ENCODE data around the gene GSTT4. TPM values are rescaled to one million over a fixed set of nuclear protein-coding genes. Genes with fewer than 3 reads are reported as not detected.
A peak's percentile ranks its signal among the peaks of the same experiment; 100 is the strongest.

GSTT4 gene
- total and polyA plus RNA-seq, 2 of the 13 experiments (the other 11 are each of a cell fraction or from before 2014, with no cell fraction given) = 0.59 to 0.62 TPM

GRCh38 chr22:24030186-24030702 is 25.0 kb upstream of the GSTT4 start:
- Histone ChIP-seq H3K79me2 (ENCODE audit: insufficient read depth, low read length) (peaks cover 98% of the 10 kb centered on the region), H3K9ac (ENCODE audit: insufficient read depth, low read depth, low read length) (no peak overlapping the region), H3K4me1 (ENCODE audit: insufficient read depth, low read length) (peaks cover 23% of the 10 kb centered on the region), H3K4me3 (replicated peaks in 1 of 3; ENCODE audit: insufficient read depth in 1 of 3, low read depth in 2 of 3, low read length in 3 of 3) (no peak overlapping the region), H2AFZ (ENCODE audit: low read length) (no peak overlapping the region), H3K9me3 (ENCODE audit: low read length) (no peaks in the 10 kb centered on the region), H3K4me2 (ENCODE audit: low read depth, low read length) (no peak overlapping the region), H3K36me3 (replicated peaks in 1 of 2; ENCODE audit: control insufficient read depth in 1 of 2, insufficient read depth in 2 of 2, low read length in 2 of 2) (peaks cover 1 to 16% of the 10 kb centered on the region in 2 experiments), H3K27ac (ENCODE audit: extremely low read length, insufficient read depth, low read length) (no peak overlapping the region), H4K20me1 (ENCODE audit: insufficient read depth, low read length) (0 out of 2 replicates have a peak, but pooled peaks cover 2% of the 10 kb centered on the region), H3K27me3 (ENCODE audit: control insufficient read depth in 1 of 2, insufficient read depth in 2 of 2, low read length in 2 of 2) (no peaks in the 10 kb centered on the region)
- ChIA-PET POLR2A (no interaction called here), CTCF (ENCODE audit: low intra/inter-chr PET ratio, low total read pairs) (no interaction called here)
- no peak for FAIRE-seq
- no peak for ATAC-seq
- in situ Hi-C loops (cut with HindIII; ENCODE audit: extremely low pct_ligation_motif_present, low pct_unique_long_range_greater_than_20kb) = no loop called here
- BruUV-seq (replicated peaks) = no TSS peak
- intact Hi-C loops (cut with micrococcal nuclease; ENCODE audit: unreplicated experiment) = no loop called here
- no peak for DNase-seq (ENCODE audit: low spot score)
- TF ChIP-seq ZNF629 (CRISPR knock-in tag; conservative IDR thresholded peaks at IDR 0.05) = peak; percentile 64
- TF ChIP-seq ZBTB7A (CRISPR knock-in tag; IDR thresholded peaks at IDR 0.05) = no peak

DNA sequence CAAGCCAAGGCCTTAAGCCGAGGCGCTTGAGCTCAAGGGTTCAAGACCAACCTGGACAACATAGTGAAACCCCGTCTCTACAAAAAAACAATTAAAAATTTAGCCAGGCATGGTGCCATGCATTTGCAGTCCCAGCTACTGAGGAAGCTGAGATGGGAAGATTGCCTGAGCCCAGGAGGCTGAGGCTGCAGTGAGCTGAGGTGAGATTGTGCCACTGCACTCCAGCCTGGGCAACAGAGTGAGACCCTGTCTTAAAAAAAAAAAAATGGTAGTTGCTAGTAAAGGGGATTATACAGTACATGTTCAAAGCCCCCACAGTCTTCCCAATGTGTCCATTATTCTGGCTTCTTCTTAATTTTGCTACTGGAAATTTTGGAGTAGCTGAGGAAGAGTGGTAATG is 24.1 kb upstream of the GSTT4 start:
- peaks cover 25% of the 10 kb centered on the region for H3K4me1 ChIP-seq (ENCODE audit: insufficient read depth, low read length)
- ATAC-seq = no peak
- TF ChIP-seq ELK4 (CRISPR knock-in tag; IDR thresholded peaks at IDR 0.05; ENCODE audit: borderline replicate concordance) (no peak), ZNF616 (CRISPR knock-in tag; IDR thresholded peaks at IDR 0.05; ENCODE audit: low read depth) (no peak), CBFB (CRISPR knock-in tag; IDR thresholded peaks at IDR 0.05) (no peak), JUN (CRISPR knock-in tag; IDR thresholded peaks at IDR 0.05) (no peak), ZNF747 (CRISPR knock-in tag; IDR thresholded peaks at IDR 0.05; ENCODE audit: borderline replicate concordance) (no peak), KDM4B (CRISPR knock-in tag; IDR thresholded peaks at IDR 0.05) (no peak), ZNF350 (CRISPR knock-in tag; IDR thresholded peaks at IDR 0.05; ENCODE audit: borderline replicate concordance, low read depth) (no peak), NFAT5 (CRISPR knock-in tag; IDR thresholded peaks at IDR 0.05) (no peak), ZNF282 (IDR thresholded peaks at IDR 0.05; ENCODE audit: partially characterized antibody) (no peak), ZBTB20 (CRISPR knock-in tag; IDR thresholded peaks at IDR 0.05; ENCODE audit: borderline replicate concordance, low read depth) (no peak), ZNF768 (CRISPR knock-in tag; IDR thresholded peaks at IDR 0.05) (no peak)

More for the DNA sequence above, 24.1 kb upstream of the GSTT4 start:
- in situ Hi-C loops (cut with HindIII; ENCODE audit: extremely low pct_ligation_motif_present, low pct_unique_long_range_greater_than_20kb) (no loop called here), intact Hi-C loops (cut with micrococcal nuclease; ENCODE audit: unreplicated experiment) (no loop called here)
- Histone ChIP-seq H3K79me2 (ENCODE audit: insufficient read depth, low read length) (peaks cover 98% of the 10 kb centered on the region), H2AFZ (ENCODE audit: low read length) (no peak overlapping the region), H3K4me2 (ENCODE audit: low read depth, low read length) (no peak overlapping the region), H3K27me3 (ENCODE audit: control insufficient read depth in 1 of 2, insufficient read depth in 2 of 2, low read length in 2 of 2) (no peaks in the 10 kb centered on the region), H3K9me3 (ENCODE audit: low read length) (no peaks in the 10 kb centered on the region), H3K9ac (ENCODE audit: insufficient read depth, low read depth, low read length) (no peak overlapping the region), H3K27ac (ENCODE audit: extremely low read length, insufficient read depth, low read length) (no peak overlapping the region), H3K4me3 (replicated peaks in 1 of 3; ENCODE audit: insufficient read depth in 1 of 3, low read depth in 2 of 3, low read length in 3 of 3) (no peak overlapping the region), H3K36me3 (replicated peaks in 1 of 2; ENCODE audit: control insufficient read depth in 1 of 2, insufficient read depth in 2 of 2, low read length in 2 of 2) (peaks cover 1 to 11% of the 10 kb centered on the region in 2 experiments), H4K20me1 (ENCODE audit: insufficient read depth, low read length) (0 out of 2 replicates have a peak, but pooled peaks cover 2% of the 10 kb centered on the region)
- no peak for DNase-seq (ENCODE audit: low spot score)
- FAIRE-seq = no peak
- ChIA-PET POLR2A (no interaction called here), CTCF (ENCODE audit: low intra/inter-chr PET ratio, low total read pairs) (no interaction called here)
- no TSS peak for BruUV-seq (replicated peaks)
- 100% methylated on average over 3 of the region's 3 CpGs for WGBS (ENCODE audit: low lambda C conversion rate)

Measured in HepG2 (cell line).